ENCODE results near the gene CPS1. TPM values are rescaled to one million over a fixed set of nuclear protein-coding genes. Genes with fewer than 3 reads are reported as not detected.

CPS1 gene
- total RNA-seq, 1 experiment from 2014 or later = 0.84 TPM

DNA sequence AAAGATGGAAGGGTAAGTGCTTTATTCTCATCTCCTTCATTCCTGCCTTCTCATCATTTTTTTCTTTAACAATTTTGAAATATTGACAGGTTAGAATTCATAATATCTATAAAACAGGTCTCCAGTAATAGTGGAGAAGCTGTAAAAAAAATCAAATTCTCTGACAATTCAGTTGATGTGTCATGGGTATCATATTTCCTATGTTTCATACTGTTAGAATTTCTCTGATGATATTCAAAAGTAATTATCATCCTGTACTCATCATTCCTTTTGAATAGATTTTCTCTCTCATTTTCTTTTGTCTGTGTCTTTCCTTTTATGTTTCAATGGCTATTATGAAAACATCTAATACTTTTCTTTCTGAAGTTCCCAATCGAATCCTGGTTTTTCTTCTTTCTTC lies 97.7 kb downstream of the CPS1 start:
- Histone ChIP-seq H3K4me1 (peaks cover 10% of the 10 kb centered on the region; the same call in 1 of the 2 replicates), H3K36me3 (ENCODE audit: control insufficient read depth, insufficient read depth, low read length) (no peaks in the 10 kb centered on the region), H3K4me3 (ENCODE audit: low read depth, low read length) (no peak overlapping the region), H3K27me3 (replicated peaks; ENCODE audit: control insufficient read depth, insufficient read depth, low read length) (no peaks in the 10 kb centered on the region), H3K9me3 (no peaks in the 10 kb centered on the region)
- CTCF ChIA-PET = no interaction called here
- H3K36me3 Mint-ChIP-seq (ENCODE audit: insufficient read depth, unreplicated experiment) = no peaks in the 10 kb centered on the region
- peaks cover 1% of the 10 kb centered on the region for H3K9me3 Mint-ChIP-seq (ENCODE audit: unreplicated experiment)
- intact Hi-C loops (cut with micrococcal nuclease; ENCODE audit: unreplicated experiment) = no loop called here
- no TSS peak for BruUV-seq (replicated peaks)
- TF ChIP-seq CTCF (IDR thresholded peaks at IDR 0.05; ENCODE audit: insufficient read depth in 1 of 2, low read depth in 1 of 2, low read length in 1 of 2, severe bottlenecking in 1 of 2, unreplicated experiment in 1 of 2) = no peak
- peaks cover 6% of the 10 kb centered on the region for H3K4me1 Mint-ChIP-seq (ENCODE audit: low read depth, unreplicated experiment)
- no peak for DNase-seq
- H3K27ac Mint-ChIP-seq (ENCODE audit: unreplicated experiment) = no peak overlapping the region
- POLR2A ChIA-PET = no interaction called here
- H3K4me3 Mint-ChIP-seq (ENCODE audit: unreplicated experiment) = no peak overlapping the region
- no peaks in the 10 kb centered on the region for H3K27me3 Mint-ChIP-seq (ENCODE audit: insufficient read depth, unreplicated experiment)

DNA sequence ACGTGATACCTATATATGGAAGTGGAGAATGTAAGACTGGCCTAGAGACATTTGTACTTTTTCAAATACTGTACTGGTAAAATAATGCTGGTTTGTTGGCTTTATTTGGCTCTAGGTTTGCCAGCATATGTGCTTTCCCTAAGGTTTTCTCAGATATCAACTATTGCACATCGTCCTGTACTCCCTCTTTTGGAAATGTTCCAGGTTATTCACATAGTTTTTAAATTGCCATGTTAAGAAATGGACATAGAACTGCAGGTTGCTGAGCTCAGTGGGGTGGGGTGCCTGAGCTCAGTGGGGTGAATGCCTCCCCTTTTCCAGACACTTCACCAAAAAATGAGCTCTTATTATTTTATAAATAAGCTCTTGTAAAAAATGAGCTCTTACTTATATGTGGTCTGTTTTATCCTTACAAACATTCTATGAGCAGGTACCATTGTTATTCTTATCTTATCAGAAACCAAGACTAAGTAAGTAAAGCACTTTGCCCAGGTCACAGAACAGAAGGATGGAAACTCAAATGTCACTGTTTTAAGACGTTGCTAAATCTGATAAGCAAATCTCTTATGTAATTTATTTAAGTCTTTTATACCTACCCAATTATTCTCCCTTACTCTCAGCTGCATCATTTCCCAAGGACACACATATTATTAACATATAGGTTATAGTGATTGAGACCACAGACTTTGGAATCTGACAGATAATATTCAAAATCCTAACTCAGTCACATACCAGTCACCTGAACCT lies 99.0 kb downstream of the CPS1 start:
- H3K36me3 Mint-ChIP-seq (ENCODE audit: insufficient read depth, unreplicated experiment) = no peaks in the 10 kb centered on the region
- no peaks in the 10 kb centered on the region for H3K27me3 ChIP-seq (replicated peaks; ENCODE audit: control insufficient read depth, insufficient read depth, low read length)
- H3K36me3 ChIP-seq (ENCODE audit: control insufficient read depth, insufficient read depth, low read length) = no peaks in the 10 kb centered on the region
- no peaks in the 10 kb centered on the region for H3K27me3 Mint-ChIP-seq (ENCODE audit: insufficient read depth, unreplicated experiment)
- peaks cover 10% of the 10 kb centered on the region; the same call in 1 of the 2 replicates for H3K4me1 ChIP-seq
- H3K27ac Mint-ChIP-seq (ENCODE audit: unreplicated experiment) = no peak overlapping the region
- H3K9me3 Mint-ChIP-seq (ENCODE audit: unreplicated experiment) = peaks cover 14% of the 10 kb centered on the region
- ChIA-PET CTCF (no interaction called here), POLR2A (no interaction called here)
- H3K4me3 Mint-ChIP-seq (ENCODE audit: unreplicated experiment) = no peak overlapping the region
- TF ChIP-seq CTCF (IDR thresholded peaks at IDR 0.05; ENCODE audit: insufficient read depth in 1 of 2, low read depth in 1 of 2, low read length in 1 of 2, severe bottlenecking in 1 of 2, unreplicated experiment in 1 of 2) = no peak
- H3K9me3 ChIP-seq = no peaks in the 10 kb centered on the region
- DNase-seq = no peak
- intact Hi-C loops (cut with micrococcal nuclease; ENCODE audit: unreplicated experiment) = no loop called here
- no peak overlapping the region for H3K4me3 ChIP-seq (ENCODE audit: low read depth, low read length)
- no TSS peak for BruUV-seq (replicated peaks)
- peaks cover 6% of the 10 kb centered on the region for H3K4me1 Mint-ChIP-seq (ENCODE audit: low read depth, unreplicated experiment)

DNA sequence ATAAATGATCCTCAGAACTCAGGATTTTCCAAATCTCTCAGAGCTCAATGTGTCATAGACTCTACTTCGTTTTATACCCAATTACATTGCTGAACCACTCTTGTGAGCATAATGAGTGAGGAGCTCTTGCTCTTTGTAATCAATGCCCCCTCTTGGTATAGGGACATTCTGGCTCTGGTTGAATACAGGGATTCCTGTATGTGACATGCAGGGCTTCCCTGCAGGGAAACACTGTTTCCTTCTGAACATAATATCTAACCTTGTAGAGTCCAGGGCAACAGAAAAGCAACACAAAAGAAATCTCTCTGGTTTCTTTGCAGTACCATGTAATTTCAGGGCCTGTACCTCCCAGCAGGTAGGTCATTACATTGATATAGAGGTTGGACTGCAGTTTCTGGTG lies 101.5 kb downstream of the CPS1 start:
- Mint-ChIP-seq H3K9me3 (ENCODE audit: unreplicated experiment) (peaks cover 23% of the 10 kb centered on the region), H3K27me3 (ENCODE audit: insufficient read depth, unreplicated experiment) (no peaks in the 10 kb centered on the region), H3K4me3 (ENCODE audit: unreplicated experiment) (no peak overlapping the region), H3K36me3 (ENCODE audit: insufficient read depth, unreplicated experiment) (no peaks in the 10 kb centered on the region), H3K4me1 (ENCODE audit: low read depth, unreplicated experiment) (peaks cover 6% of the 10 kb centered on the region), H3K27ac (ENCODE audit: unreplicated experiment) (no peak overlapping the region)
- BruUV-seq (replicated peaks) = no TSS peak
- H3K4me3 ChIP-seq (ENCODE audit: low read depth, low read length) = no peak overlapping the region
- ChIA-PET POLR2A (no interaction called here), CTCF (no interaction called here)
- DNase-seq = no peak
- H3K9me3 ChIP-seq = 0 out of 2 replicates have a peak, but pooled peaks cover 2% of the 10 kb centered on the region
- no peaks in the 10 kb centered on the region for H3K27me3 ChIP-seq (replicated peaks; ENCODE audit: control insufficient read depth, insufficient read depth, low read length)
- H3K36me3 ChIP-seq (ENCODE audit: control insufficient read depth, insufficient read depth, low read length) = no peaks in the 10 kb centered on the region
- no peak for TF ChIP-seq CTCF (IDR thresholded peaks at IDR 0.05; ENCODE audit: insufficient read depth in 1 of 2, low read depth in 1 of 2, low read length in 1 of 2, severe bottlenecking in 1 of 2, unreplicated experiment in 1 of 2)
- intact Hi-C loops (cut with micrococcal nuclease; ENCODE audit: unreplicated experiment) = no loop called here
- peaks cover 10% of the 10 kb centered on the region; the same call in 1 of the 2 replicates for H3K4me1 ChIP-seq

All from Caco-2 (cell line).